Pons (tissue), 1 donor: Measurements from ENCODE around the gene LZTS3.
"Not testable (repeated sequence)": the region's sequence is repeated elsewhere in the genome, so short reads cannot be mapped to it uniquely, and the experiment has no call there.

Source experiments
- DNase-seq: peaks from one replicate; pipeline ENCODE4 v3.0.0-alpha.2; 2016; ENCODE audit warnings: low spot score

LZTS3 gene

GRCh38 chr20:3192226-3193015, 19.1 kb upstream of the LZTS3 start:
- no peak for DNase-seq

GRCh38 chr20:3190681-3191111, 17.3 kb upstream of the LZTS3 start:
- no peak for DNase-seq

GRCh38 chr20:3189561-3190131, 16.3 kb upstream of the LZTS3 start:
- DNase-seq = no peak

- no peak for DNase-seq
Observed at GRCh38 chr20:3188823-3189413, 15.6 kb upstream of the LZTS3 start.

- not testable (repeated sequence) for DNase-seq
Observed at GRCh38 chr20:3187861-3188260, 14.5 kb upstream of the LZTS3 start.

GRCh38 chr20:3183896-3184612, 10.7 kb upstream of the LZTS3 start:
- no peak for DNase-seq

GRCh38 chr20:3182429-3182828, 9.1 kb upstream of the LZTS3 start:
- DNase-seq = not testable (repeated sequence)

GRCh38 chr20:3181270-3181669, 7.9 kb upstream of the LZTS3 start:
- DNase-seq = no peak

- DNase-seq = no peak
Observed at GRCh38 chr20:3180319-3180718, 7.0 kb upstream of the LZTS3 start.

GRCh38 chr20:3177746-3178485, 4.6 kb upstream of the LZTS3 start:
- no peak for DNase-seq

GRCh38 chr20:3175270-3175669, 1.9 kb upstream of the LZTS3 start:
- DNase-seq = no peak

GRCh38 chr20:3174442-3175261, 1.3 kb upstream of the LZTS3 start:
- peak; percentile 15 for DNase-seq

GRCh38 chr20:3173610-3174441, 477 bp upstream of the LZTS3 start:
- DNase-seq = peak; percentile 75

- no peak for DNase-seq
Observed at GRCh38 chr20:3172126-3172932, 1.0 kb downstream of the LZTS3 start.

- DNase-seq = no peak
Observed at GRCh38 chr20:3171391-3172125, 1.8 kb downstream of the LZTS3 start.

- DNase-seq = no peak
Observed at GRCh38 chr20:3168829-3169590, 4.3 kb downstream of the LZTS3 start.

GRCh38 chr20:3168079-3168828, 5.1 kb downstream of the LZTS3 start:
- no peak for DNase-seq
